PC-9 (cell line): ENCODE results near the gene CNTN5. TPM values are rescaled to one million over a fixed set of nuclear protein-coding genes. Genes with fewer than 3 reads are reported as not detected.

Experiments
- BruUV-seq: library from RNA; stranded (reverse); fragments of 400-500 nt; replicated peaks from 2 replicates; lab custom pipeline; 2021; lab: Mats Ljungman, UMichigan
- CTCF ChIA-PET: fragments of 300-600 bp; sonication (Branson Sonifier 250); formaldehyde crosslinking; loops from one replicate; lab custom pipeline; 2022; ENCODE audit warnings: antibody characterized with exemption; lab: Charles Lee
- POLR2A ChIA-PET: fragments of 300-600 bp; sonication (Branson Sonifier 250); formaldehyde crosslinking; loops from one replicate; lab custom pipeline; 2022; ENCODE audit warnings: antibody characterized with exemption; ENCODE audit not compliant: unreplicated experiment; lab: Charles Lee
- DNase-seq, 2 experiments: peaks; one replicate each; pipeline versions ENCODE4 v3.0.0 to v3.0.0-alpha.2; 2015 to 2022; ENCODE audit warnings: mixed read lengths in 1 of 2
- H2AFZ ChIP-seq: fragments of 200-600 bp; sonication (generic); 2 replicates; pipeline ENCODE4 v1.8.1; 2017; ENCODE audit warnings: antibody characterized with exemption
- H3F3A ChIP-seq: fragments of 200-600 bp; sonication (generic); 2 replicates; pipeline ENCODE4 v1.8.1; 2017; ENCODE audit warnings: antibody characterized with exemption, mild to moderate bottlenecking, low read depth; ENCODE audit not compliant: insufficient read depth
- H3K27ac ChIP-seq: fragments of 200-600 bp; sonication (generic); 2 replicates; pipeline ENCODE4 v1.6.1; 2016; ENCODE audit warnings: mixed run types
- H3K27me3 ChIP-seq: fragments of 200-600 bp; sonication (generic); 2 replicates; pipeline ENCODE4 v1.6.1; 2016; ENCODE audit warnings: low read depth, mixed run types; ENCODE audit not compliant: insufficient read depth
- H3K36me3 ChIP-seq: fragments of 200-600 bp; sonication (generic); 2 replicates; pipeline ENCODE4 v1.6.1; 2016; ENCODE audit warnings: low read depth, mixed run types
- H3K4me1 ChIP-seq: fragments of 200-600 bp; sonication (generic); replicated peaks from 2 replicates; pipeline ENCODE4 v1.6.1; 2016; ENCODE audit warnings: mixed run types; ENCODE audit not compliant: insufficient read depth
- H3K4me2 ChIP-seq: fragments of 200-600 bp; sonication (generic); 2 replicates; pipeline ENCODE4 v1.6.1; 2017; ENCODE audit warnings: mixed run types
- H3K4me3 ChIP-seq: fragments of 200-600 bp; sonication (generic); 2 replicates; pipeline ENCODE4 v1.6.1; 2016; ENCODE audit warnings: mixed run types
- H3K79me2 ChIP-seq: fragments of 200-600 bp; sonication (generic); 2 replicates; pipeline ENCODE4 v1.6.1; 2017; ENCODE audit warnings: low read depth, mixed run types
- H3K9me2 ChIP-seq: fragments of 200-600 bp; sonication (generic); 2 replicates; pipeline ENCODE4 v1.8.1; 2017; ENCODE audit warnings: mild to moderate bottlenecking; ENCODE audit not compliant: insufficient read depth
- H3K9me3 ChIP-seq: fragments of 200-600 bp; sonication (generic); 2 replicates; pipeline ENCODE4 v1.8.1; 2016; ENCODE audit warnings: low read depth; ENCODE audit not compliant: insufficient read depth
- H4K20me1 ChIP-seq: fragments of 200-600 bp; sonication (generic); 2 replicates; pipeline ENCODE4 v1.8.1; 2017; ENCODE audit not compliant: insufficient read depth
- CTCF ChIP-seq: fragments of 200-600 bp; sonication (generic); conservative IDR thresholded peaks from 2 replicates; pipeline ENCODE4 v1.6.1; 2017; ENCODE audit warnings: mixed run types, antibody characterized with exemption, mild to moderate bottlenecking, moderate library complexity
- EZH2 ChIP-seq: fragments of 200-600 bp; sonication (generic); IDR thresholded peaks from 2 replicates; pipeline ENCODE4 v1.8.0; 2017; ENCODE audit warnings: antibody characterized with exemption, low read depth
- intact Hi-C: fragments of 100-400 bp; cut with micrococcal nuclease; formaldehyde crosslinking; loops from one replicate; pipeline ENCODE4 v1.10.0; 2022; ENCODE audit not compliant: unreplicated experiment
- total RNA-seq: library from RNA; stranded (reverse); gene quantifications from 2 replicates; pipeline ENCODE4 v1.2.3, GENCODE V29; 2021

CNTN5 gene
- total RNA-seq, 1 experiment from 2014 or later, result not detected

- Histone ChIP-seq H4K20me1 (no peaks in the 10 kb centered on the region), H3F3A (no peaks in the 10 kb centered on the region), H3K27ac (no peak overlapping the region), H3K4me1 (0 out of 2 replicates have a peak, but pooled peaks cover 4% of the 10 kb centered on the region), H3K27me3 (no peaks in the 10 kb centered on the region), H3K36me3 (no peaks in the 10 kb centered on the region), H3K9me3 (no peaks in the 10 kb centered on the region), H3K4me2 (no peak overlapping the region), H2AFZ (no peak overlapping the region), H3K9me2 (peaks cover 6% of the 10 kb centered on the region; the same call in 1 of the 2 replicates), H3K79me2 (no peaks in the 10 kb centered on the region), H3K4me3 (no peak overlapping the region)
- TF ChIP-seq CTCF, result no peak
- no peak for TF ChIP-seq EZH2
- CTCF ChIA-PET, result no interaction called here
- no peak for DNase-seq
- POLR2A ChIA-PET, result no interaction called here
- intact Hi-C loops, result no loop called here
- no TSS peak for BruUV-seq
These were observed 1335.3 kb downstream of the CNTN5 start for GRCh38 chr11:100356035-100356434.

GRCh38 chr11:100359281-100359680, 1338.5 kb downstream of the CNTN5 start:
- H3K36me3 ChIP-seq, result no peaks in the 10 kb centered on the region
- intact Hi-C loops, result no loop called here
- no peaks in the 10 kb centered on the region for H3F3A ChIP-seq
- BruUV-seq, result no TSS peak
- no peaks in the 10 kb centered on the region for H3K9me2 ChIP-seq
- ChIA-PET POLR2A (no interaction called here), CTCF (no interaction called here)
- TF ChIP-seq CTCF, result no peak
- no peak for TF ChIP-seq EZH2
- DNase-seq, result no peak
- H3K79me2 ChIP-seq, result no peaks in the 10 kb centered on the region
- H4K20me1 ChIP-seq, result no peaks in the 10 kb centered on the region
- H3K27me3 ChIP-seq, result no peaks in the 10 kb centered on the region
- 0 out of 2 replicates have a peak, but pooled peaks cover 4% of the 10 kb centered on the region for H3K4me1 ChIP-seq
- no peak overlapping the region for H3K4me3 ChIP-seq
- no peak overlapping the region for H3K4me2 ChIP-seq
- H3K27ac ChIP-seq, result no peak overlapping the region
- no peaks in the 10 kb centered on the region for H3K9me3 ChIP-seq
- H2AFZ ChIP-seq, result no peak overlapping the region

GRCh38 chr11:100367892-100368291, 1347.1 kb downstream of the CNTN5 start:
- TF ChIP-seq EZH2, result no peak
- TF ChIP-seq CTCF, result no peak
- no TSS peak for BruUV-seq
- H3K79me2 ChIP-seq, result no peaks in the 10 kb centered on the region
- ChIA-PET POLR2A (no interaction called here), CTCF (no interaction called here)
- no peak overlapping the region for H3K4me3 ChIP-seq
- intact Hi-C loops, result no loop called here
- no peaks in the 10 kb centered on the region for H3K27me3 ChIP-seq
- DNase-seq, result no peak
- no peaks in the 10 kb centered on the region for H3F3A ChIP-seq
- no peak overlapping the region for H2AFZ ChIP-seq
- H3K27ac ChIP-seq, result no peak overlapping the region
- no peaks in the 10 kb centered on the region for H3K9me3 ChIP-seq
- H4K20me1 ChIP-seq, result no peaks in the 10 kb centered on the region
- H3K4me2 ChIP-seq, result no peak overlapping the region
- H3K36me3 ChIP-seq, result no peaks in the 10 kb centered on the region
- no peaks in the 10 kb centered on the region for H3K4me1 ChIP-seq
- no peaks in the 10 kb centered on the region; the same call in 1 of the 2 replicates for H3K9me2 ChIP-seq
